Activated CD4-positive, alpha-beta T cell treated with anti-CD3 and anti-CD28 coated beads for 4 hours (primary cell): ENCODE results near the gene ZIC4.

ENCODE experiments used
- DNase-seq, 2 donors: peaks; one replicate each; pipeline ENCODE4 v3.0.0-alpha.2; 2020

Gene ZIC4

DNA sequence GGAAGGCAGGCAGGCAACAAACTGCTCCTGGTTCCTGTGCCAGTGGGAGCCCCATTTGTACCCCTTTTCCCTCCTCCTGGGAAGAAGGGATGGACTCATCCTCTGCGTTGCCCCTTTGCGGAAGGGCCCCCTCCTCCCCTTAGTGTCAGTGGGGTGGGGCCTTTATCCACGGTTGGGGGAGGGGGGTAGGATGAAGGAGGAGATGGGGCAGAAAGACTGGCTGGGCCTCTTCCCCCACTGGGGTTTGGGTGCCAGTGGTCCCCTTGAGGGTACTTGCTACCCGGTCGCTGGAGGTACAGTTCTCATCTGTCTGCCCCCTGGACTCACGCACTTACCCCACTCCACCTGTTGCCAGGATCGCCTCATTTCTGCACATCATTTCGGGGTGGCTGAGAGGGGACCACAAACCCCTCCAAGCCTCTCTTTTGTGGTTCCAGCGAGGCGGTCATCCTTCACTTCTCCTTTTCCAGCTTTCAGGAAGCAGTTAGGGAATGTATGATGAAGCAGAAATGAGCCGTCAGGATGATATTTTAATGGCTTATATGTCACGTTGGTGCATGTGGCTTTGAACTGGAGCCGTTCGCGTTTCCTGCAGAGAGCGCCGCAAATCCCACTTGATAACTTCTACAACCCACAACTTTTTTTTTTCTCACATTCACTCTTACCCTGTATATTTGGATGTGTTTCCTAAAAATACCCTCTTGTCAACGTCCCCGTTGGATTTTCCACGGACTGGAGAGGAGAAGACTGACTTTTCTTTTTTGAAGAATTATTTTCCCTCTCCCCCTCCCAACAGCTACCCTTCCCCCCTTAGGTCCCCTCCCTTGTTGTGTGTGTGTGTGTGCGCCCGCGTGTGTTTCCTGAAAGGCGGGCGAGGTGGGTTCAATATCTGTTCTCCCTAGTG lies at the start of gene ZIC4:
Gene ZIC4 (minus strand): TSS at position 516 of the 904 bp plus-strand sequence. CDS start 3,746 bp downstream, outside the sequence.
- DNase-seq: no peak

DNA sequence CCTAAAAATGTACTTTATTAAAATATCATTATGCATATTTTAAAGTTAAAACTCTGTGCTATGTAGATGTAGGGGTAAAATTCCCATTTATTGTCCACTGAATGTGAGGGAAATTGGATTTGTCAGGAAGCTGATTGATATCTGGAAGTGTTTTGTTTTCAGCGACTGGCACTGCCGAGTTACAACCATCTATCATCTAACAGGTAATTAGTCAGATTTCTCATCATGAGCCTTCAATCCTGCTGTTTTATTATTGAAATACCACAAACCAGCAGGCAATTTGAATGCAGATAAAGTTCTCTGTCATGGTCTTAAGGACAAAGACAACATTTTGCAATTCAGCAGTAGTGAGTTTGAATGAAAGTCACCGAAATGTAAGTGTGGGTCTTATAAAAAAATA lies 43.3 kb upstream of the ZIC4 start:
- DNase-seq: no peak

DNA sequence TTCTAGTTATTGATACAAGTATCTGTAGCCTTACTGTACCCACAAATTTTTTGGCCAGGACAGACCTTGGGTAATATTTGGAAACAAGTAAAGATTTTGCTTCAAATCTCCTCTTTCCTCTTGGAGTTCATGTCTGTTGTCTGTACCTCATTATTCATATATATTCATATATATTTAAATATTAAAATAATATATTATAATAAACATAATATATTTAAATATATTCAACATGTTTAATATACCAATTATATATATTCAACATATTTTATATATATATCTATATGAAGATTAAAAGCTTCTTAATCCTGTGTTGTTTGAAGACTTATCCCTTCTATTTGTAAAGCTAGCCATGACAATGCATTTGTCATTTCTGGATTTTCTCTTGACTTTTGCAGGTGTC lies 40.9 kb upstream of the ZIC4 start:
- no peak for DNase-seq

DNA sequence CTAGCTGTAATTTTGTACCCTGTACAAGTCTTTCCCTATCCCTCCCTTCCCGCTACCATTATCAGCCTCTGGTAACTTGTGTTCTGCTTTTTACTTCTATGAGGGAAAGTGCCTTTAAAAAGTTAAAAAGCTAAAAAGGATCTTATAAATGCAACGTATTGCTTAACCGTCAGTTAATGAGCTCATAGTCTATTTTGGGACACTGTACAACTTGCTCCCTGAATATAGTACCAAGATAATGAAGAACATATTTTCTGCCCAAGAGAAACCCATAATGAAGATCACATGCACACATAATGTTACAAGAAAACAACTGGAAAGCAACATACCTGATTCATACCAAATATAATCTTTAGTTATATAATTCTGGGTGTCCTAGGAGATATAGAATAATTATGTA lies 25.4 kb upstream of the ZIC4 start:
- DNase-seq: no peak

DNA sequence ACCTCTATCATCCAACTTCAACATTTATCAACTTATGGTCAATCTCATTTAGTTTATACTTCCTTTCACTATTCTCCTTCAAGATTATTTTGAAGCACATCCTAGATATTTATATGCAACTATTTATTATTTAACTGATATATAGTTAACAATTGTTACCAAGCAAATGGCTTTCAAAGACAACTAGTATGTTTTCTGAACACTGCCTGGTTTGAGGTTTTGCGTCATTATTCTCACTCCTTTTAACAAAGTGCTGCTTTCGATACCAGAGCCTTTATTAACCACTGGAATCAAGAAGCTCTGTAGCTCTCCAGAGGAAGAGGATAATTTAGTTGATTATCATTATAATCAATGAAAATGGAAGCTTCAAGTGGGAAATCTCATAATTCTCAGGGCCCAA lies 22.4 kb upstream of the ZIC4 start:
- no peak for DNase-seq

DNA sequence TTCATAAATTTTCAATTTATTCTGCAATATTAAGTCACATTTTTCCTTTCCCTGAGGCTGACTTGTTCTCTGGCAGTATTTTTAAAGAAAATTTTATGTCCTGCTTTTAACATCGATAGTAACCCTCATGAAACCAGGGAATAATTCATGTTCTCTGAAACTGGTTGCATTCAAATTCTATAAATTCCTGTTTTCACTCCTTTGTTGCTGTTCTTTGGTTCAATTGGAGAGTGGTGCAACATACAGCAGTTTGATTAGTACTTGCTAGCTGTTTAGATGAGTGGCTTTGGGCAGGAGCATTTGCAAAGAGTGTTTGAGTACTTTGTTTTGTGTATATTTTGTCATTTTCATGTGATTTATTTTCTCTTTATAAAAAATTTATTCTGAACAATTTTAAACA lies 22.0 kb upstream of the ZIC4 start:
- no peak for DNase-seq

DNA sequence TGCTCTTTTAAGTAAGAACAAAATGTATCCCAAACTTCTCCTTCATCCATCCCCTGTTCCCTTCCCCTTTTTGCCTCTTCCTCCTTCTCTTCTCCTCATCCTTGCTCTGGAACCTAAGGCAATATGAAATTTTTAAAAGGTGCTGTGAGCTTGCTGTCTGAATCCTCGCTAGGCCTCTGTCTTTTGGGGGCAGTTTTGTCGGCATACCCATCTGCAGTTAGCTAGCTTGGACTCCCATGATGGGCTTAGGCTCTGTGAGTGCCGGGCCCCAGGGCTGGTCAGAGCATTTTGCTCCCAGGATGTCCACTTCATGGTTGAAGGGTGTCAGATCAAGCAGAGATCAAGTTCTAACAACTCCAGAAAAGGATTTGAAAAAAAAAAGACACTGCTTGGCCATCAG lies 21.4 kb upstream of the ZIC4 start:
- DNase-seq: no peak

DNA sequence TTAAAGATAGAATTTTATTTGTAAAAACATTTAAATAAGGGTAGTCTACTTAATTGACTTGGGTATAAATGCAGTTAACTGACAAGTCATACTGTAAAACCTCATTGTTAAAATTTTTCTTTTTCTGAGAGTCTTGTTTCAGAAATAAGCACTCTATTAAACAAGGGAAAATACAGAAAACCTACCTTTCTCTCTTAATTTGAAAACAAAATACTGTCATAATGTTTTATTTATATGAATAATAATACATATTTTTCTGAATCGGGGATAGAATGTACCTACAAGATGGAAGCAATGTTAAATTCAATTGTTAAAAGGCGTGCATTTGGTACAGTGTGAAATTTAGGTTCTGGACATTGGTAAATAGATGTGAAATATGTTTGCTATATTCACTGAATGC lies 20.6 kb upstream of the ZIC4 start:
- no peak for DNase-seq

DNA sequence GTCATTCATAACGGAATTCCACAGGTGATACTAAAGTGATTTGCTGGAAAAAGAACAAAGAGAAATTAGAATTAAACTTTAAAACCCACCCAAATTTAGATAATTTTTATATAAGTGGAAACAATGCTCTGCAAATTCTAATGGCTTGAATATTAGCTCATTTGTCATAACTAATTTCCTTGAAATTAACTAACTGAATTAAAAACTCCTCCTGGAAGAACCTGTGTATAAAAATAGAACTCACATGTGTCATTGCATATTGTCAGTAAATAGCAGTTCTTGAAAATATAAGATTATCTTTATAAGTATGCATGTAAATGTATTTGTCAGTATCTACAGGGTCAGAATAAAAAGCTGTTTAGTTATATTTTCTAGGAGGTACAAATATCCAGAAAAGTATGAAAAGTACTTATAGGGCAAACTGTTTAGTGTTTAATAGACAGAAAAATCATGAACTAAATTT lies 19.1 kb upstream of the ZIC4 start:
- DNase-seq: no peak

DNA sequence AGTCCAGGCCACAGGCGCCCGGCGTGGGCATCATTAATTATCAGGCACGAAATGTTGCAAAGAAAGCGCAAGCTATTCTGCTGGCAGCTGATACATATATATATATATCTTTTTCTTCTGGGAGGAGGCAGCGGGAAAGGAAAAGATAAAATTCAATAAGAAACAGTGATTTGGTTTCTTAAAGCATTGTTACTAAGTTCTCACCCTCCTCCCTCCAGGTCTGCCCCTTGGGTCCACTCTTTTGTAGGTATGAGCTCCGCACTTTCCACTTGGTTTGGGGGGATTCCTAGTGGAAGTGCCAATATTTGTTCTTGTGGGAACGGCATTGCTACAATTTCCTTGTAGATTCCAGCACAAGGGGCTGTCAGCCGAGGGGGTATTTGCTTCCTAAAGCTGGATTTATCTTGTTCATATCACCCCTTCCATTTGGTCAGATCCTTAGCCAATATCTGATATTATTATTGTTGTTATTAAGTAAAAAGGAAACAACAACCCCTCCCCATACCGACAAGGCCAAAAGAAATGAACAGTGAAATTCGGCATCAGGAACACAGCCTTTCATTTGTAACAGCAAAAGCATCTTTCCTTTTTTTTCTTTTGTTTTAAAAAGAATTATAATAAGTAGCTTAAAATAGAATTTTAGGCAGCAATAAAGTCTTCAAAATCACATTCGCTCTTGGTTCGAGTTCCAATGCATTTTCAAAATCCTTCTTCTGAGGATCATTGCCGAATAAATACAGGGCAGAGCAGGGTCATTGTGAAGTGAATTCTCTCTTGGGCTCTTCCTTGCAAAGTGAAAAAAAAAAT lies 18.4 kb upstream of the ZIC4 start:
- no peak for DNase-seq

DNA sequence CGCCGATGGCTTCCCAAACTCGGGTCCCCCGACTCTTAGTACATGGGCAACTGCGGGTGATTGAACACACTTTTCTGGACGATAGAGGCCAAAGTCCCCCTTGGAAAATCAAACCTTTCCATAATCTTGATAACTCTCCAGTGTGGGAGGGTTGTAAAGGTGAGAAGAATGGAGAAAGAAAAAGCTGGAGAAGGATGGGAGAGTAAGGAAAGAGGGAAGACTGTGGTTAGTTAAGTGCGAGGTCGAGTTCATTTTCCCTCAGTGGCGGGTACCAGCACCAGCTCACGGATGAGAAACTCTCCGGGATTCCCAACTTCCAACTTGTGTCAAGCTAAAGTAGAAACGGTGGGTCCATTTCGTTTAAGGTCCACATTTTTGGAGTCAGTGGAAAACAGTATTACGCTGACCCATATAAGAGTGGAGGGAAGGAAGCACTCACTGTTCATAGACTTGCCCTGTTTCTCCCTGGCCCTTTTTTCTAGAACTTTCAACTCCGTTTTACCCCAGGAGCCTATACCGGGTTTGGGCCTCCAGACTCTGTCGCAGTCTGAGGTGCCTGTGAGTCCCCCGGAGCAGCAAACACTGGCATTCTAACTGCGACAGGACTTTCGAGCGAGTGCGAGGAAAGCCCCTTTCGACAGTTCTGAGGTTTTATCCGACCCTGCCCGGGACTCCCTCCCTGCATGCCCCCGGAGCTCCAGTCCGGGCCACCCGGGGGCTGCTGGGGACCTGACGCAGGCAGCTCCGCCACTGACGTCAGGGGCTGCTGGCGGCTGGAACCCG lies 17.6 kb upstream of the ZIC4 start:
- no peak for DNase-seq

DNA sequence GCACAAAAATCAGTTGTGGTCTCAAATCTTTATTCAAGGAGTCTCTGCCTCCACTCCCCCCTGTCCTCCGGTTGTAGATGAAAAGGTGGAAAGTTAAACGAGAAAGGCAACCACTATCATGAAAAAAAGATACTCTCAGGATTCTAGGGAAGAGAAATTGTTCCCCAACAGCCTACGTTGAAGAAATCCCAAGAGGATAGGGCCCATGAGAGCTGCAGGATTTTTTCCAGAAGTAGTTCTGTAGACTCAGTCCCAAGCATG lies 17.1 kb upstream of the ZIC4 start:
- DNase-seq: no peak

DNA sequence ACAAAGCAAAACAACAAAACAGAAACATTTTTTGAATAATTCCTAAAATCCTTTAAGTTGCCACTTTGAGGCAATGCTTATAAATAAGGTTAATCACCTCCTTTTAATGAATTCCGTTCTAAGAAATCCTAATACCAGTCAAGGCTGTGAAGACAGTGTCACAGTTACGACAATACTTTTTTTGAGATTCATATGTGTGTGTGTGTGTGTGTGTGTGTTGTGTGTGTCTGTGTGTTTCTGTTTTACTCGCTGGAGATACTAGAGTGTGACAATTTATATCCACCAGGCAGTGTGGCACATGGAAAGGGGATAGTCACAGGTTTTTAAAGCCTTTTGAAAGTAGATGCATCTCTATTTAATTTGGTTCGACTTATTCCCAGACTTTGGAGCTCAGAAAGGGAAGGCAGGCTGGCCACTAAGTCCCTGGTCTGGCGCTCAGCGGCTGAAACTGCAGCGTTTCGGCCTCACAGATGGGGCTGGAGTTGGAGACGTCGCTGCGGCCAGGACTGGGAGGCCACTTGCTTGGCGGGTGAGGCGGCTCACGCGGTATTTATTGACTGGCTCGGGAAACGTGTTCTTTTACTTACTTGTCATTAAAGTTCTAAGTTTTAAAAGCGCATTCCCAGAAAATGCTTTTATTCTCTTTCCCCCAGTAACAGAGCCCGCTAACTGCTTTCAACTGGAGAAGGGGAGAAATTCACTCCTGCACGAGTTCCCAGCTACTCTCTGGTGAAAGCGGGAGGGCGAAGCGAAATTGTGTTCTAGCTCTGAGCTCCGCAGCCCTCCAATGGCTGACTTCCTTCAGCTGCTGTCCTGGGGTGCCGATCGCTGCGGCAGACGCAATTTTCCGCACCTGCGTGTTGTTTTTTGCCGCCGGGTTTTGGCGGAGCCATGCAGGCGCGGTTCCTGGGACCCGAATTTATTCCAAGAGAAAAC lies 16.5 kb upstream of the ZIC4 start:
- DNase-seq: no peak

DNA sequence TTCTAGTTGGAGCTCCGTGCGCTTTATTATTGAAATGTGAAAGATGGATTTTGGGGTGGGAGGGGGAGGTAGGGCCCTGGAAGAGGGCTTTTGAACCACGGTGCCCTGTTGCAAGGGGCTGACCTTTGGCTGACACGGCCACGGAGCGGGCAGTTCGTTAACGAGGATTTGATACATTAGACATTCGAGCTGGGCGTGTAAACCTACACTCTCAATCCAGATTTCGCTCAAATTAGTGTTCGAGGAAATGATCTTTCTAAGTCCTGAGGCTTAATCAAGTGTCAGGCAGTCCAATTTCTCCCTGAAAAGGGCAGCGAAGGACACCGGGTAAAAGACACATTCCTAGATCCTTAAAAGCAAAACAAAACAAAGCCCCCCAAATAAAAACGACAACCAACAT lies 15.9 kb upstream of the ZIC4 start:
- no peak for DNase-seq

DNA sequence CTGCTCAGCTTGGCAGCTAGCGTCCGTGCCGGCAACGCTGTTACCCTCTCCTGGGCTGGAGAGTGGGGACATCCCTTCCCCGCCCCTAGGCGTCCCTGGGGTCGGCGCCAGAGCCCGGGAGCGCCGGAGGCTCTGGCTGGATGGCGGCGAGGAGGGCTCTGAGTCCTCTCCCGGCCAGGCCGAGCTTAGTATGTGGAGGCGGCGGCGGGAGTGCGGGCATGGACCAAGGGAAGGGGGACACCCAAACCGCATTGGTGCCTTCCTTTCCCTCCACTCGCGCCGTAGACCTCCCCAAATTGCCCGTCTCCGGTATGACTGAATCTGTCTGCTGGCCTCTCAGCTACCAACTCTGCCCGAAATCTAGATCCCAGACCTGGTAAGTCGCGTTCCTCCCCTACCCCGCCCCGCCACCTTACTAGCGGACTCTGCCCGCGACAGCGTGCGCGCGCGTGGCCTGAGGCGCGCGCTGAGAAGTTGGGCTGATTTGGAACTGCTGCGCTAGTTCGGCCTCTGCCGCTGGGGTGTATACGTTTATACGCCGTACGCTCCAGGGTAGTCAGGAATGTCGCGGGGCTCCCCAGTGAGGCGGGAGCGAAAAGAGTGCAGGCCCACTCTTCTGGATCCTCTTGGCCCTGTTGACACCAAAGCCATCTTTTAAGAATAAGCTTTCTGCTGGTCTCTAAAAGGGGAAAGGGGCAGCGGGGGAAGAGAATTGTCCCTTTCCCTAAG lies 15.0 kb upstream of the ZIC4 start:
- DNase-seq: no peak

DNA sequence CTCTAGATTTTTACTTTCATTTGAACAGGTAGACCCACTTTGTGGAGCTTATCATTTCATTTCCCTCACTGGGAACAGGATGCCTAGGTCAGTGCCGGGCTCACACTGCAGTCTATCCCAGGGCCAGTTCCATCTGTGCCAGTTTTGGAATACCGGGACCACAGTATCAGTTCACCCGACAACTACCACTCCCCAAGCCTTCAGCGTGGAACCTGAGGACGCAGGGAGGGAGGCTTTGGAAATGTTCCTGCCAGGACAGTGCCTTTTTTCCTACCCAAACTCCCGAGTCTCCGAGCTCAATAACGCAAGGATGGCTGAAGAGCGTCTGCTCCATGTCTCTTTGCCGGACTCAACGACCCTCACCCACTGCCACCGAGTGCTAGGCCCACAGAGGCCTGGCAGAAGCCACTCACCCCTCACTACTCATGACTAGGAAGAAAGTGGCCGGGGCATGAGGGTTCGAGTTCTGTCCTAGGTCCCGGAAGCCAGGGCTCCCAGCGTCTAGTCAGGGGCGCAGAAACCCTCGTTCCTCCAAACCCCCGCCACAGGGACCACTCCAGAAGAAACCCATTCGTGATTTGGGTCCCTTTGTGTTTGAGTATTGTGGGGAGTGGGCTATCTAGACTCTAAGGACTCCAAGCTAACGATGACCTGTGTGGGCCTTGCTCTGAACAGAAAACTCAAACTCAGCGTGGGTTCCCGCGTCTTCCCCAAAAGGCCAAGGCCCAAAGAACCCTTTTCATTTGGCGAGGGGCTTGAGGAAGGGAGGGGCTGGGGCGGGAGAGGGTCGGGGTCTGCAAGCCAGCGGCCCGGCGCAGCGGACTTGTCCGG lies 14.2 kb upstream of the ZIC4 start:
- DNase-seq: no peak

DNA sequence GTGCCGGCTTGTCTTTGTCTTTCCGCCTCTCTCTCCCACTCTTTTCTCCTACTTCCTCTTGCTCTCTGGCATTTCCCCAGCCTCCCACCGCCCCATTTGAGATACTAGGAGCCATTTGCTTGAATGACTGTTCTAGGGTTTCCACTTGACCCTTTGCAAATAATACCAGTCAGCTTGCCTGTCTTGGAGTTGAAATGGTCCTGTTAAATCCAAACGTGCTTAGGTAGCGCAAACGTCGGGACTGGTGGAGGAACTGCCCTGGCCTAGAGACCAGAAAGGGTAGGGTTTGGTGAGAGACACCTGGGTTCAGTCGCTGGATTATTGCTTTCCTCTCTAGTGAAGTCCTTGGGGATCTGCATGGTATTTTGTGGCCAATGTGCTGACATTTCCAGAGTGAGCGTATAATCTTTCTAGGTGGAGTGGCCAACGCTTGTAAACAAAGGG lies 13.5 kb upstream of the ZIC4 start:
- no peak for DNase-seq

DNA sequence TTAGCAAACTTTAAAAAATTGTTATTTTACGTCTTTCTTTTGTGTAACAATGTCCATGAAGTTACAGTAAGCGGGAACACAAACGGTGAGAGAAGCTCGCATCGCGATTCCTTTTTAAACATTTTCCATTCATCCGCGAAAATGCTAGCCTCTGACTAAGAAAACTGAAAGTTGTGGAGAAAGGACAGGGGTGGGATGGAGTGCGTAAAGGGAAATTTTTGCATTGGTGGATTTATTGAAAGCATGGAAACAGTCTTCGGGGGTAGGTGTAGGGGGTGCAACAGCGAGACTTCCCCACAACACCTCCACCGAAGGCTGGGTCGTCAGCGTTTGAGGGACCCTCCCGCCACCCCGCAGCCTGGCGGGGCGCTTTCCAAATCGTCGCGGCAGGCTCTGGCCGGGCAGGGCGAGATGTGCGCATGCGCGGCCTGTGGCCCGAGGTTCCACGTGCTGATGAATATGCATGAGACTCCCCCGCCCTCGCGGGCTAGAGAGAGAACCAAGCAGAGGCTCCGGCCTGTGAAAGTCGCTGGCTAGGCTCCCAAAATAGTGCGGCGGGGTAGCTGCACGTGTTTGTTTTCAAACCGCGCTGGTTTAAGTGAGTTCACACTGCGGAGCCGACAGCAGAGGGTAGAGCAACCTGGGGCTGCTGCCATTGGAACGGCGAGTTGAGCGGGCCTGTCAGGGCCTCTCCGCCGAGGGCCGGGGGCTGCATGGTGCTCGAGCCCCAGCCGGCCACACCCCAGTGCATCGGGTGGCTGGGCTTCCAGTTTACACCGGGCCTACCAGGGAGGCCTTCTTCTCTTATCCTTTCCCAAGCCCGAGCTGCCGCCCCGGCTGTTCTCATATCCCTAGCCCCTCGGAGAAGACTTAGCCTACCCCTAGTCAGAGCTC lies 12.7 kb upstream of the ZIC4 start:
- no peak for DNase-seq

DNA sequence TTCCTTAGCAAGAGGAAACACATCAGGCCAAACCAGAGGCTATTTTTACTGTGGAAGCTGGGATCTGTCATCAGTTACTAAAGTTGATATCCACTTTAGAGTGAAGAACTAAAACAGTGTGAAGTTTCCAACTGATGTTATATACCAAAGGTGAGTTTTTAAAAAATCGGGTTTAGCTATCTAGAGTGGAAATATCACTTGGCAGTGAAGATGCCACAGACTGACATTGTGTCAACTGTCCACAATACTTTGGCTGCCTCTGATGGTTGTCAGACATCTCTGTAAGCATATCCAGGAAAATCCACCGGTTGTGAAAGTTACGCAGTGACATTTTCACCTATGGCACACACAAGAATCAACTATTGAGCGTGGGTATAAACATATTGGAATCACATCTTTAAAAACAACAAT lies 12.0 kb upstream of the ZIC4 start:
- DNase-seq: no peak
